ENCODE data around the gene TRAF3IP1.
"Not testable (repeated sequence)": the region's sequence is repeated elsewhere in the genome, so short reads cannot be mapped to it uniquely, and the experiment has no call there.

TRAF3IP1 gene

DNA sequence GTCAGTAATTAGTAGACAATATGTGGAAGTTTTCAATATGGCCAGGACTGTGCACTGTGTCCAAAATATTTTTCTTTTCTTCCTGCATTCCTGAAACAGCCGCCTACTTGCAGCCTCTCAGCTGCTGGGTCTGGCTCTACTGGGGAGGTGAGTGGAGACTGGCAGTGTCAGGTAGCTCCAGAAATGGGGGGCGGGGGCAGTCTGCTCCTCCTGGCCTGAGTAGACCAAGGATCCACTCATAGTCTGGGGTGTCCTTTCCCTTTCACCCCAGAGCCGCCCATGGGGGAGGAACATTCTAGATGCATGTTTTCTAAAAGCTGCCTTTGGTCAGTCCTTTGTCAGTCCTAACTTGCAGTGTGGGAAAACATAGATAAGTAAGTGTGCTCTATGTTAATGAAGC, 23.7 kb downstream of the TRAF3IP1 start:
- DNase-seq: no peak

GRCh38 chr2:238344517-238344916, 24.2 kb downstream of the TRAF3IP1 start:
- no peak for DNase-seq

DNA sequence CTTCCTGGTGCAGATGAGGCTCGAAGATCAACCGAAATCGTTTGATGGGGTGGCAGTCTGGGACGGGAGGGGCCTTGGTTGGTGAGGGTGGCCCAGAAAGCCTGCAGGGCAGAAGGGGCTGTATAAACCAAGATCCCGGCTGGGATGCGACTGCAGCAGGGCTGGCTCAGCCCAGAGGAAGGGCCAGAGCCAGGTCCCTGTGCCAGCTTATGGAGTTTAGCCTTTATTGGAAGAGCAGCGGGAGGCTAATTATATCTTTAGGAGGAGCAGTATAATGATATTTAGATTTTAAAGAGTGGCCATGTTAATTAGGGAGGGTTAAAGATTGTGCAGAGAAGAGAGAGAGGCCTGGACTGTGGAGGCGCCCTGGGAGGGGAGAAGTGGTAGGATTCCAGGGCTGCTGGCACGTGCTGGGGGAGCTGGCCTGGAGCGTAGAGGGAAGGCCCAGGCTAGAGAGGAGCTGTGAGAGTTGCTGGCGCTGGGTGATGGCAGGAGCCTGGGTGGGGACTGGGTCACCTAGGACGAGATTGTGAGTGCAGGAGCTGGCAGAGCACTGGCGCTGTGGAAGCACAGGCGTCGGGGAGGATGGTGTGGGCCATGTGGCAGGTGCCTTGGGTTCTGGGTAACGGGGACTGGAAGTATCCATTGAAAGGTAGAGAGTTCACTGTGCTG, 25.1 kb downstream of the TRAF3IP1 start:
- DNase-seq: no peak

GRCh38 chr2:238346544-238346943, 26.2 kb downstream of the TRAF3IP1 start:
- no peak for DNase-seq

DNA sequence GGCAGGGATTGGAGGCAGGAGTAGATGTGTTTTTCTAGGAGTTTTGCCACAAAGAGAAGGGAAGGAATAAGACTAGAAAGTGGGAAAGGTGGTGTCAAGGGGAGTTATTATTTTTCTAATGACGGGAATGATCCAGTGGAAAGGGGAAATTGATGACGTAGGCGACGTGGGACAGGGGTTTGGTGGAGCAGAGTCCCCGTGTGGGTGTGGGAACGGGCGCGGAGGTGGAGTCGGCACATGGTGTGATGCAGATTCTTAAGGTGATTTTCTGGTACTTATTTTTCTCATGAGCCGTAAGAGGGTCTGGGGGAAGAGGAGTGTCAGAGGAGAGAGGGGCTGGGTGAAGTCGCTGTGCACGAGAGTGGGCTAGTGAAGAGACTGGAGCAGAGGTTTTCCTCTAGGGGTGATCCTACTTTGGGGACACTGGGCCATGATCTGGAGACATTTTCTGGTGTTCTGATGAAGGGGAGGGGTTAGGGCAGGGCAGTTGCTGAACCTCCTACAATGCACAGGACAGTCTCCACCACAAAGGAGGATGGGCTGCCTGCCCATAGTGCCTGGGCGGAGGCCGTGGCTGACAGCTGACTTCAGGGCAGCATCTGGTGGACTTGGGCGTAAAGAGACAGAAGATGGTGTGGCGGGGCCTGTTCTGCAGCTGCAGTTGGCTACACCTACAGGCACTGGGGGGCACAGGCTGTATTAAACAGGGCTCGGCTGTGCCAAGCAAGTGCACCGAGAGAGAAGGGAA, 30.0 kb downstream of the TRAF3IP1 start:
- no peak for DNase-seq

DNA sequence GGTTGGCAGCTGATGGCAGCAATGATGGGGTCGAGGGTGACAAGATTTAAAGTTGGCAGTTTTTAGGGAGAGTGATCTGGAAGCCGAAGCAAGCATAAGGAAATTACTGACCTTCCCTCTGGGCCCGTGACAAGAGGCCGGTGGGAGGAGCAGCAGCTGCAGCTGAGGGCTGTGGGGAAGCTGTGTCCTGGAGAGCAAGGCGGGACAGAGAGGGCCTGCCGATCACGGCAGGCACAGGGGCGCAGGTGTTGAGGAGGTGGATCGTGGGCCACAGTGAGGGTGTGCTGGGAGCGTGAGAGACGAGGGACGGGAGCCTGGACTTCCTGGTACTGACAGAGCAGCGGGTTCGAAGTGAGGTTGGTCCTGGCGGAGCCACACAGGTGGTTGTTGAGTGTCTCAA, 31.0 kb downstream of the TRAF3IP1 start:
- no peak for DNase-seq

GRCh38 chr2:238352361-238352760, 32.0 kb downstream of the TRAF3IP1 start:
- no peak for DNase-seq

DNA sequence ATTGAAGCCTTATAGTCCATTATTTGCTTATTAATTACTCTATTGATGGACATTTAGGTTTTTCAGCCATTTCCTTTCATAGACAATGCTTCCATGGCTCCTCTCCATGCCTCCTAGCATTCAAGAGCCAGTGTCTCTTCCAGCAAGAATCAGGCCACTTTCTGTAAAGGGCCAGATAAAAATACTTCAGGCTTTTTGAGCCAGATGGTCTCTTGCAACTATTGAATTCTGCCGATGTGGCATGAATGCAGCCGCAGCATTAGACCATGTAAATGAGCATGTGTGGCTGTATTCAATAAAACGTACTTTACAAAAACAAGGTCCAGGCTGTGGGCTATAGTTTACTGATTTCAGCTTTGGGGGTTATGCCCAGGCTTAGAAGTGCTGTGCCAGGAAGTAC, 38.5 kb downstream of the TRAF3IP1 start:
- no peak for DNase-seq

GRCh38 chr2:238359403-238359802, 39.1 kb downstream of the TRAF3IP1 start:
- DNase-seq: no peak

- DNase-seq: no peak
These were observed 41.6 kb downstream of the TRAF3IP1 start for GRCh38 chr2:238361877-238362276.

GRCh38 chr2:238362626-238363025, 42.3 kb downstream of the TRAF3IP1 start:
- no peak for DNase-seq

GRCh38 chr2:238369591-238370040, 49.3 kb downstream of the TRAF3IP1 start:
- no peak for DNase-seq

DNA sequence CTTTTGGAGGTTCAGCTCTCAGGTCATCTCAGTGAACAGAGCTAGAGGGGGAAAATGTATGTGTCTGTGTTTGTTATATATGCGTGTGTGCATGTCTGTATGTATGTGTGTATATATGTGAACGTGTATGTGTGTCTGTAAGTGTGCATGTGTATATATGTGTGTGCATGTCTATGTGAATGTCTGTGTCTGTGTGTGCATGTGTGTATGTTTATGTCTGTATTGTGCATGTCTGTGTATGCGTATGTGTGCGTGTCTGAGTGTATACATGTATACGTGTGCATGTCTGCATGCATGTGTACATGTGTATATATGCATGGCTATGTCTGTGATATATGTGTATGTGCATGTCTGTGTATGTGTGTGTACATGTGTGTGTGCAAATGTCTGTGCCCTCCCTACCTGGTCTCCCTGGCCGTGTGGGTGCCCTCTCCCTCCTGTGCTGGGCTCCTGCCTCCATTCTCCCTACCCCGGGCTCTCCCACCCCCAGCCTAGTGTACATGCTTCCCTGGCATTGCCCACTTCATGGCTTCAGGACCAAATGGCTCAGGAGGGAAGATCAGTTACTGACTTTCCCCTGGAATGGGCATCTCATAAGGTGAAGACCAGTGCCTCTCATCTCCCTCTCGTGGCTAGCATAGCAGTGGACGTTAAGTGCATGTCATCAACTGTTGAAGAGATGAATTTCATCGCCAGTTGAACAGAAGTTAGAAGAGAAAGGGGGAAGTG, 49.9 kb downstream of the TRAF3IP1 start:
- DNase-seq: no peak

DNA sequence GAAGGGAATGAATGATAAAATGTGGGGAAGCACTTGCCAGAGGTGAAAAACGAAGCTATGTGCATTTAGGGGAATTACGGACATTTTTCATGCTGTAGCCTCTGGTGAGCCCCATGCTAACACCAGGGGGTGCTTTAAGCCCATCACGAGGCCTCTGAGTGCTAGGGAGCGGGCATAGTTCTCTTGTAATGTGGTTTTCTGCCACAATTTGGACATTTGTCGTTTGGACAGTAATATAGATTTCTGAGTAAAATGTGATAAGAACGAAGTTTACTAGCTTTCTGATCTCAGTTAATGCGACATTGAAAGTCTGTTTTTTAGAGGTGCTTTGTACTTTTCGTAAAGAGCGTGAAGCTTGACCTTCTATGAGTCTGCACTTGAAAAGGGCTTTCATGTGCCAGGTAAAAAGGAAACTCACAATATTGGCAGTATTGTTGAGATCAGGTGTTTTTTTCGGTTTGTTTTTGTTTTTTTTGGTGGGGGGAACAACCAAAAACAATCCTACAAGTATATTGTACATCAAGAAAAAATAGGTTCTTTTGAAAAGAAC, 50.6 kb downstream of the TRAF3IP1 start:
- DNase-seq: peak; percentile 26

DNA sequence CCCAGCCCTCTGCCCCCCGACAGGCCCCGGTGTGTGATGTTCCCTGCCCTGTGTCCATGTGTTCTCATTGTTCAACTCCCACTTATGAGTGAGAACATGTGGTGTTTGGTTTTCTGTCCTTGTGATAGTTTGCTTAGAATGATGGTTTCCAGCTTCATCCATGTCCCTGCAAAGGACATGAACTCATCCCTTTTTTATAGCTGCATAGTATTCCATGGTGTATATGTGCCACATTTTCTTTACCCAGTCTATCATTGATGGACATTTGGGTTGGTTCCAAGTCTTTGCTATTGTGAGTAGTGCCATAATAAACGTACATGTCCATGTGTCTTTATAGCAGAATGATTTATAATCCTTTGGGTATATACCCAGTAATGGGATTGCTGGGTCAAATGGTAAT, 52.0 kb downstream of the TRAF3IP1 start:
- not testable (repeated sequence) for DNase-seq

- DNase-seq: no peak
These were observed 56.6 kb downstream of the TRAF3IP1 start for GRCh38 chr2:238376884-238377391.

- no peak for DNase-seq
These were observed 58.1 kb downstream of the TRAF3IP1 start for GRCh38 chr2:238378230-238379095.

DNA sequence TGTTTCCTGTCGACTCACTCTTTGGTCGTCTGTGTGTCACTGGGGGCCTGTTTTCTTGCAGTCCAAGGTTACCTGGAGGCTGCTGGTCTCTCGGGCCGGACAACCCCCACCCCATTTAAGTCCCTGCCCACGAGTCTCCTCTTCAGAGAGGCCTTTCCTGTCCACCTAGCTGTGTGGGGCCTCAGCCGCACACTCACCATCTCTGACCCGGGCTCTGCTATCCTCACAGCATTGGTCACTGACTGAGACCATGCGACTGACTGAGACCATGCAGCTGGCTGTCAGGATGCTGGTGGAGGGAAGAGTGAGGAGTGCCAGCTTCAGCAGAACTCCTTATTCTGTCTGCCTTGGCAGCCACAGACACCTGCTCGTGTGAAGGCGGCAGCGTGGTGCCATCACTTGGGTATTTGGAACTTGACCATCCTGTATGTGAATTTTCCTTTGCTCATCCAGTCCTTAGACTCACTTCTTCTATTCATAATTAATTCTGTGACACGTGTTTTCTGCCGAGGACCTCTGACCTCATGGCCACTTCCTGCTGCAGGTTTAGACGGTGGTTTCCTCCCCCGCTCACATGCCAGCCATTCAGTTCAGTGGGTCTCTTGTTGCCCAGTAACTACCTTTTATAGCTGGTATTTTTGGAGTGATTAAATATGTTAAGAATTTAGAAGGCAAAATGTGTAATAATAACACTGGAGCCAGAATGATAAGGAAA, 58.9 kb downstream of the TRAF3IP1 start:
- no peak for DNase-seq

- DNase-seq: no peak
These were observed 60.0 kb downstream of the TRAF3IP1 start for GRCh38 chr2:238380336-238380735.

DNA sequence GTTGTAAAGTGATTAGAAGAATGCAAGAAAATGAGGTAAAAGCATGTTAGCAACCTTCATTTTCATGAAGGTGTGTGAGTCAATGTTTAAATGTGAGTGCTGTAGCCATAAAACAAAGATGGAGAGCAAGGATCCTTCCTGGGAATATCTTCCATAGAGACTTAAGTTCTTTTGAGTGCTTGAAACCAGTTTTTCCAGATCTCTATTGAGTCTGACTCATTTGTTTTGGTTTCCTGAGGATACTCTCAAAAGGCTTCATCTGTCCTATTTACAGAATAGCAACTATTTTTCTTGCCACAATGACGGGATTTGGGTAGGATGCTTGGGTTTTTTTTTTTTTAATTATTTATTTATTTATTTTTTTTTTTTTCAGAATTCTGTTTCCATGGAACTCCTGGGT, 60.5 kb downstream of the TRAF3IP1 start:
- peak; percentile 34 for DNase-seq

GRCh38 chr2:238381341-238382115, 61.2 kb downstream of the TRAF3IP1 start:
- no peak for DNase-seq

All from DMS153 (cell line).